GM12878 (cell line): ENCODE results near the gene CRIM1. TPM values are rescaled to one million over a fixed set of nuclear protein-coding genes. Genes with fewer than 3 reads are reported as not detected.

Experiments
- ATAC-seq: fragments of 200-7000 bp; cut with Tn5 transposase; 3 replicates; pipeline ENCODE4 v1.9.1; 2020; ENCODE audit warnings: mild to moderate bottlenecking, moderate library complexity
- BruUV-seq: library from RNA; stranded (reverse); fragments of 400-500 nt; replicated peaks from 2 replicates; lab custom pipeline; 2021; lab: Mats Ljungman, UMichigan
- CTCF ChIA-PET: fragments of 300-600 bp; sonication (Branson Sonifier 250); formaldehyde crosslinking; extraction: SDS; loops from one replicate; lab custom pipeline; 2021; ENCODE audit warnings: inconsistent platforms; lab: Yijun Ruan, JAX
- POLR2A ChIA-PET: fragments of 350-600 bp; formaldehyde crosslinking; extraction: SDS; loops from one replicate; lab custom pipeline; 2021; ENCODE audit warnings: inconsistent platforms; lab: Charles Lee
- RAD21 ChIA-PET: fragments of 300-600 bp; sonication (Branson Sonifier 250); formaldehyde crosslinking; loops from one replicate; lab custom pipeline; 2023; ENCODE audit warnings: antibody characterized with exemption; ENCODE audit not compliant: unreplicated experiment; lab: Charles Lee
- SMC1A ChIA-PET: fragments of 300-600 bp; sonication (Branson Sonifier 250); formaldehyde crosslinking; loops from one replicate; lab custom pipeline; 2023; ENCODE audit not compliant: unreplicated experiment, uncharacterized antibody; lab: Charles Lee
- DNase-seq: peaks from one replicate; pipeline ENCODE4 v3.0.0-alpha.2; 2011; ENCODE audit warnings: low read depth, low spot score
- FAIRE-seq: peaks from 3 replicates; lab custom pipeline; 2011; peaks lifted over from hg19 to GRCh38; lab: Jason Lieb, UNC
- H2AFZ ChIP-seq: 2 replicates; pipeline ENCODE4 v1.6.0; 2011; ENCODE audit warnings: low read depth, low read length, control low read depth; ENCODE audit not compliant: control insufficient read depth
- H3K27ac ChIP-seq: 2 replicates; pipeline ENCODE4 v1.5.1; 2011; ENCODE audit warnings: control low read depth; ENCODE audit not compliant: control insufficient read depth, insufficient read depth
- H3K27me3 ChIP-seq, 2 experiments: replicated peaks in 1 of 2; 2 replicates each; pipeline versions ENCODE4 v1.6.0 to v1.6.1; 2011; ENCODE audit warnings: low read length in 1 of 2; ENCODE audit not compliant: control insufficient read depth in 2 of 2, insufficient read depth in 2 of 2
- H3K36me3 ChIP-seq, 2 experiments: 2 replicates each; pipeline ENCODE4 v1.5.1; 2011; ENCODE audit warnings: low read length in 1 of 2; ENCODE audit not compliant: control insufficient read depth in 2 of 2, insufficient read depth in 2 of 2
- H3K4me1 ChIP-seq: 2 replicates; pipeline ENCODE4 v1.6.1; 2011; ENCODE audit warnings: mild to moderate bottlenecking, low read length, moderate library complexity, mixed read lengths; ENCODE audit not compliant: control insufficient read depth, insufficient read depth
- H3K4me2 ChIP-seq: 2 replicates; pipeline ENCODE4 v1.6.0; 2011; ENCODE audit warnings: control low read depth; ENCODE audit not compliant: control insufficient read depth, insufficient read depth
- H3K4me3 ChIP-seq: fragments of 200-600 bp; sonication (generic); 2 replicates; pipeline ENCODE4 v1.5.1; 2016
- H3K79me2 ChIP-seq: 2 replicates; pipeline ENCODE4 v1.6.0; 2011; ENCODE audit warnings: low read length; ENCODE audit not compliant: control insufficient read depth, insufficient read depth
- H3K9ac ChIP-seq: 2 replicates; pipeline ENCODE4 v1.8.0; 2011; ENCODE audit warnings: low read length, control low read depth, mixed read lengths; ENCODE audit not compliant: control insufficient read depth, insufficient read depth
- H3K9me3 ChIP-seq: replicated peaks from 3 replicates; pipeline ENCODE4 v1.5.1; 2011; ENCODE audit warnings: mild to moderate bottlenecking, low read length; ENCODE audit not compliant: control insufficient read depth, insufficient read depth
- H4K20me1 ChIP-seq: 2 replicates; pipeline ENCODE4 v1.6.0; 2011; ENCODE audit not compliant: control insufficient read depth, insufficient read depth
- ESRRA ChIP-seq: IDR thresholded peaks from 2 replicates; pipeline ENCODE4 v1.6.1; 2012; ENCODE audit warnings: mild to moderate bottlenecking, low read length, improper control_type of control experiment
- FOS ChIP-seq: IDR thresholded peaks from 3 replicates; pipeline ENCODE4 v1.6.1; 2011; ENCODE audit warnings: borderline replicate concordance; ENCODE audit not compliant: insufficient read length; ENCODE audit errors: extremely low read depth
- JUND ChIP-seq: IDR thresholded peaks from 2 replicates; pipeline ENCODE4 v1.6.1; 2012; ENCODE audit warnings: low read depth, mild to moderate bottlenecking, low read length, improper control_type of control experiment, moderate library complexity
- MXI1 ChIP-seq: fragments of 150-350 bp; IDR thresholded peaks from 2 replicates; pipeline ENCODE4 v1.6.1; 2011; ENCODE audit warnings: low read depth, mild to moderate bottlenecking, inconsistent platforms, low read length, improper control_type of control experiment
- MYB ChIP-seq: fragments of 150-350 bp; IDR thresholded peaks from 2 replicates; pipeline ENCODE4 v1.6.1; 2014; ENCODE audit warnings: mild to moderate bottlenecking, low read depth, low read length, borderline replicate concordance
- RAD51 ChIP-seq: fragments of 450-650 bp; IDR thresholded peaks from 2 replicates; pipeline ENCODE4 v1.6.1; 2016; ENCODE audit warnings: moderate library complexity, mild to moderate bottlenecking, inconsistent platforms
- RELA ChIP-seq: fragments of 450-650 bp; IDR thresholded peaks from 2 replicates; pipeline ENCODE4 v1.8.0; 2014; ENCODE audit warnings: borderline replicate concordance; ENCODE audit not compliant: partially characterized antibody
- SIX5 ChIP-seq: IDR thresholded peaks from 2 replicates; pipeline ENCODE4 v1.6.1; 2011; ENCODE audit warnings: mild to moderate bottlenecking, low read depth, low read length, moderate library complexity; ENCODE audit not compliant: severe bottlenecking
- WGBS: methylation state at CpG from one replicate; pipeline ENCODE4 v1.1.6; 2016; ENCODE audit warnings: low lambda C conversion rate; ENCODE audit not compliant: insufficient replicate concordance, insufficient coverage; ENCODE audit errors: missing lambda C conversion rate; 5-methylcytosine and 5-hydroxymethylcytosine counted together
- in situ Hi-C: fragments of 300-500 bp; cut with MboI; formaldehyde crosslinking; loops from 9 replicates; pipeline ENCODE4 v1.14.3; 2018; ENCODE audit warnings: mixed read lengths
- intact Hi-C: fragments of 100-400 bp; cut with micrococcal nuclease; formaldehyde crosslinking; loops from one replicate; pipeline ENCODE4 v1.14.2; 2022; ENCODE audit not compliant: unreplicated experiment
- polyA plus RNA-seq, 11 experiments: library from polyadenylated mRNA; depleted of rRNA in 4 of 11; unstranded in 6 of 11; stranded (reverse) in 5 of 11; fragments of >200 nt; fragmentation: Nextera tagmentation in 4 of 11; fragmentation: Illumina TruSeq in 1 of 11; extraction: Ambion mirVana in 4 of 11; extraction: Trizol in 1 of 11; gene quantifications; 1 replicate in 1 of 11; 2 replicates in 10 of 11; pipeline versions ENCODE4 v1.2.1 to v1.2.3, GENCODE V29; 2011 to 2016; ENCODE audit warnings: inconsistent platforms in 2 of 11, missing spikeins in 2 of 11, low read depth in 1 of 11
- total RNA-seq, 4 experiments: library from RNA; depleted of rRNA in 3 of 4; stranded (reverse); fragments of >200 nt in 3 of 4; fragmentation: Illumina TruSeq in 1 of 4; extraction: Trizol in 1 of 4; gene quantifications; 2 replicates each; pipeline versions ENCODE4 v1.2.1 to v1.2.3, GENCODE V29; 2013 to 2021

Gene CRIM1
- total and polyA plus RNA-seq, 10 of the 15 experiments (the other 5 are each of a cell fraction or from before 2014, with no cell fraction given), result 0.42 to 7.4 (median 3.1) TPM

DNA sequence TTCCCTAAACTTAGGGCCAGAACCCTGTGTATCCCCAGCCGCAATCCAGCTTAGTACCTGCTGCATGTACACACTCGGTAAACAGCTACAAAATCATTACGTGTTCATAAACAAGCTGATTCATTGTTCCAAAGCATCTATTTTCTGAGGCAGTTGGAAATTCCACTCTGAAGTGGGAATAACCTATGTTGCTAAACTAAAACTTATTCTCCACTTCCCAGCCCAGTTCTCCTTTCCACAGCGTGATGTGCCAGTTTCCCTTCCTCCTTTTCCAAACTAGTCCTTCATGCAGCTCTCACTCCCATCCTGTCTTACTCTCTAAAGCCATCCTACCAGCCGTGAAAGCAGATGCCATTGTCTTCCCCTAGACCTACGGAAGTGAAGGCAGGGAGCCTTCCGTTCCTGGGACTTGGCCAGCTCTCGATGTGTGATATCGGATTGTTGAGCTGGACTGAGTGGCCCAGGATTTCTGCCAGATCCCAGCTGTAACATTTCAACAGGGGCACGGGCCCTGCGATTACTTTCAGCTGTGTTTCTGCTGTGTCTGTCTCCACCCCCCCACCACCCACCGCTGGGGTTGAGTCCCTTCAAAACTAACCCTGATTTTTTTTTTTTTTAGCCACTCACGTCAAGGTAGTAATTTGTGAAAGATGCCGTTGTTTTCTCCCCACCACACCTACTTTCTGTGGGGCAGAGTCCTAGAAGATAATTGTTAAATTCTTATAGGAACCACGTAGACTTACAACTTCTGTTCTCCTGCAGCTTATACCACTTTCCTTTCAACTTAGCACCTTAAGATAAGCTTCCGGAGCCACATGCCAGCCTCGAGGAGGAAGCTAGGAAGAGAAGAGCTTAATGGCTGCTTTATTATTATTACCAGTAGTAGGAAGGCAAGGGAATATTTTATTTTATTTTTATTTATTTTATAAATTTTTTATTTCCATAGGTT lies 100.9 kb downstream of the CRIM1 start:
- TF ChIP-seq MXI1, result no peak
- no peak for TF ChIP-seq RAD51
- TF ChIP-seq ESRRA, result no peak
- TF ChIP-seq FOS, result no peak
- no peak for TF ChIP-seq MYB
- TF ChIP-seq RELA, result no peak
- no peak for TF ChIP-seq SIX5
- TF ChIP-seq JUND, result no peak
- Histone ChIP-seq H3K27ac (no peak overlapping the region), H3K4me2 (no peak overlapping the region), H3K79me2 (no peaks in the 10 kb centered on the region), H3K36me3 (no peaks in the 10 kb centered on the region), H3K4me3 (no peak overlapping the region), H4K20me1 (no peaks in the 10 kb centered on the region), H3K27me3 (no peaks in the 10 kb centered on the region), H3K4me1 (no peaks in the 10 kb centered on the region), H3K9me3 (no peaks in the 10 kb centered on the region), H2AFZ (no peak overlapping the region), H3K9ac (no peak overlapping the region)
- intact Hi-C loops (no loop called here), in situ Hi-C loops (no loop called here)
- ChIA-PET RAD21 (no interaction called here), POLR2A (no interaction called here), SMC1A (interaction anchor here (1.6 to 1.8 kb wide), 2 partner anchors 37 to 122 kb away, joined by 4 to 7 read pairs; no protein-coding TSS in a partner anchor), CTCF (interaction anchor here (0.7 to 1.3 kb wide), 2 partner anchors 23 to 104 kb away, joined by 3 read pairs; no protein-coding TSS in a partner anchor)
- DNase-seq (no peak), FAIRE-seq (no peak), ATAC-seq (no peak)
- no TSS peak for BruUV-seq
- 28% methylated on average over 17 of the region's 17 CpGs for WGBS
